NCI-H1694 treated with DMSO at 0.1 percent for 48 hours (cell line): Measurements from ENCODE around the gene SSBP1.

Source experiments
- DNase-seq: peaks from one replicate; lab custom pipeline; 2025; lab: John Stamatoyannopoulos, UW

The SSBP1 gene

GRCh38 chr7:141776374-141776773, 38.2 kb downstream of the SSBP1 start, which contains the start of gene TAS2R4:
TAS2R4 (plus strand) TSS chr7:141776674; CDS start chr7:141778489, 1,815 bp downstream.
- DNase-seq: no peak

GRCh38 chr7:141785706-141786552, 47.8 kb downstream of the SSBP1 start:
- peak; percentile 63 for DNase-seq

- DNase-seq: no peak
Observed at GRCh38 chr7:141788296-141788695, 50.1 kb downstream of the SSBP1 start.

- no peak for DNase-seq
Observed at GRCh38 chr7:141789917-141790316, 51.8 kb downstream of the SSBP1 start, which contains the start of gene TAS2R5. TAS2R5 (plus strand) TSS chr7:141790217; CDS start chr7:141790362, 145 bp downstream.

GRCh38 chr7:141792526-141792925, 54.4 kb downstream of the SSBP1 start:
- no peak for DNase-seq
